Measurements from ENCODE around the gene CHN2.
A peak's percentile ranks its signal among the peaks of the same experiment; 100 is the strongest.

CHN2 gene

GRCh38 chr7:29194594-29195427, at the start of gene CHN2:
TSS of gene CHN2 (plus strand) at chr7:29194775.
- DNase-seq = peak in 1 of 2 experiments; percentile 28

- DNase-seq = no peak
Observed at GRCh38 chr7:29145553-29146056, 49.0 kb upstream of the CHN2 start.

- no peak for DNase-seq
Observed at GRCh38 chr7:29146057-29146706, 48.4 kb upstream of the CHN2 start, which contains the start of gene CPVL. TSS of gene CPVL (minus strand) at chr7:29146537. CDS start at chr7:29121061, 25,476 bp downstream.

GRCh38 chr7:29146888-29147609, 47.5 kb upstream of the CHN2 start:
- DNase-seq = peak in 1 of 2 experiments; percentile 7

- DNase-seq = no peak
Observed at GRCh38 chr7:29147821-29148220, 46.8 kb upstream of the CHN2 start.

GRCh38 chr7:29149036-29149435, 45.5 kb upstream of the CHN2 start:
- no peak for DNase-seq

GRCh38 chr7:29150856-29151255, 43.7 kb upstream of the CHN2 start:
- no peak for DNase-seq

GRCh38 chr7:29154076-29154475, 40.5 kb upstream of the CHN2 start:
- DNase-seq = no peak

- DNase-seq = no peak
Observed at GRCh38 chr7:29156907-29157452, 37.6 kb upstream of the CHN2 start.

- no peak for DNase-seq
Observed at GRCh38 chr7:29158795-29159423, 35.7 kb upstream of the CHN2 start.

GRCh38 chr7:29160080-29160479, 34.5 kb upstream of the CHN2 start:
- no peak for DNase-seq

- DNase-seq = no peak
Observed at GRCh38 chr7:29161231-29161630, 33.3 kb upstream of the CHN2 start.

- DNase-seq = no peak
Observed at GRCh38 chr7:29162577-29162976, 32.0 kb upstream of the CHN2 start.

GRCh38 chr7:29163854-29164253, 30.7 kb upstream of the CHN2 start:
- no peak for DNase-seq

GRCh38 chr7:29167721-29168120, 26.9 kb upstream of the CHN2 start:
- no peak for DNase-seq

GRCh38 chr7:29170781-29171180, 23.8 kb upstream of the CHN2 start:
- DNase-seq = no peak

GRCh38 chr7:29173458-29173857, 21.1 kb upstream of the CHN2 start:
- DNase-seq = no peak

GRCh38 chr7:29177963-29178600, 16.5 kb upstream of the CHN2 start:
- DNase-seq = no peak

- DNase-seq = no peak
Observed at GRCh38 chr7:29179115-29179514, 15.5 kb upstream of the CHN2 start.

GRCh38 chr7:29184599-29184998, 10.0 kb upstream of the CHN2 start:
- DNase-seq = no peak

- DNase-seq = no peak
Observed at GRCh38 chr7:29185613-29186012, 9.0 kb upstream of the CHN2 start.

- peak; percentile 27 to 33 for DNase-seq
Observed at GRCh38 chr7:29189743-29190201, 4.8 kb upstream of the CHN2 start.
